Stomach (tissue), 9 donors: ENCODE results near the gene SRCIN1. TPM values are rescaled to one million over a fixed set of nuclear protein-coding genes. Genes with fewer than 3 reads are reported as not detected.
"Not testable (repeated sequence)": the region's sequence is repeated elsewhere in the genome, so short reads cannot be mapped to it uniquely, and the experiment has no call there.

Experiments used
- DNase-seq, 2 donors: peaks; one replicate each; pipeline versions ENCODE4 v3.0.0 to v3.0.0-alpha.2; 2013 to 2019
- H3K27ac ChIP-seq, 5 donors: fragments of 200-600 bp in 4 of 5; sonication (generic) in 4 of 5; one replicate each; pipeline ENCODE4 v1.5.1; 2013 to 2019; ENCODE audit warnings: mild to moderate bottlenecking in 1 of 5, moderate library complexity in 1 of 5
- H3K27me3 ChIP-seq, 3 donors: fragments of 200-600 bp; sonication (generic); one replicate each; pipeline ENCODE4 v1.5.1; 2017 to 2019; ENCODE audit warnings: mixed run types in 1 of 3
- H3K36me3 ChIP-seq, 4 donors: fragments of 200-600 bp; sonication (generic); 1 replicate in 3 of 4; 2 replicates in 1 of 4; pipeline ENCODE4 v1.5.1; 2016 to 2019
- H3K4me1 ChIP-seq, 4 donors: fragments of 200-600 bp; sonication (generic); one replicate each; pipeline ENCODE4 v1.5.1; 2016 to 2019
- H3K4me3 ChIP-seq, 4 donors: fragments of 200-600 bp; sonication (generic) in 3 of 4; one replicate each; pipeline ENCODE4 v1.5.1; 2016 to 2019; ENCODE audit warnings: mild to moderate bottlenecking in 1 of 4
- H3K9me3 ChIP-seq, 4 donors: fragments of 200-600 bp; sonication (generic); one replicate each; pipeline ENCODE4 v1.5.1; 2016 to 2019
- CTCF ChIP-seq, 7 experiments: fragments of 450-650 bp in 4 of 7; fragments of 200-600 bp in 3 of 7; sonication (generic) in 3 of 7; IDR thresholded peaks; one replicate each; pipeline ENCODE4 v1.5.1; 2016 to 2019; ENCODE audit warnings: antibody characterized with exemption in 7 of 7, control low read depth in 2 of 7, mild to moderate bottlenecking in 1 of 7
- WGBS, 5 donors: extraction: QIAGEN DNeasy Blood & Tissue Kit in 3 of 5; methylation state at CpG; one replicate each; pipeline versions ENCODE4 v1.1.5 to v1.1.7; 2013 to 2018; 5-methylcytosine and 5-hydroxymethylcytosine counted together
- intact Hi-C: fragments of 100-400 bp; cut with DNase I; formaldehyde crosslinking; loops from one replicate; pipeline ENCODE4 v1.15.1; 2023; ENCODE audit warnings: low total_unique reads
- polyA plus RNA-seq, 3 donors: library from polyadenylated mRNA; stranded (reverse); fragments of 200-250 nt; gene quantifications; one replicate each; pipeline ENCODE4 v1.2.3, GENCODE V29; 2013
- total RNA-seq, 5 donors: library from RNA; depleted of rRNA; stranded (reverse); fragments of >200 nt; gene quantifications; one replicate each; pipeline versions ENCODE4 v1.1.0 to v1.2.3, GENCODE V29; 2014 to 2016
- donor health status: healthy with polysubstance abuse.
- donor health status: Bipolar disorder and iron deficiency.
- donor health status: healthy.

The SRCIN1 gene
- total and polyA plus RNA-seq, 8 donors: 0.29 to 21.9 (median 1.9) TPM

- DNase-seq: peak; percentile 77 to 83
- H3K36me3 ChIP-seq: peaks cover 0 to 53% (median 41%) of the 10 kb centered on the region in 4 donors
- peaks cover 0 to 40% (median 24%) of the 10 kb centered on the region in 4 donors for H3K4me1 ChIP-seq
- WGBS, 5 donors: 40 to 55% (median 51%) methylated on average over 20 to 21 of the region's 21 CpGs
- H3K4me3 ChIP-seq, H3K27me3 ChIP-seq, H3K9me3 ChIP-seq: not testable (repeated sequence)
- intact Hi-C loops: loop anchor here (5.0 kb wide), 1 partner anchor 42 kb away; no protein-coding TSS in a partner anchor
- TF ChIP-seq CTCF (IDR thresholded peaks at IDR 0.05): peak in 5 of 7 experiments; percentile 80 to 93 (median 83)
- H3K27ac ChIP-seq: peak overlapping the region in 4 of 5 donors; percentile 20 to 69 (median 34)
Observed at GRCh38 chr17:38484242-38485145, 121.3 kb downstream of the SRCIN1 start.

DNA sequence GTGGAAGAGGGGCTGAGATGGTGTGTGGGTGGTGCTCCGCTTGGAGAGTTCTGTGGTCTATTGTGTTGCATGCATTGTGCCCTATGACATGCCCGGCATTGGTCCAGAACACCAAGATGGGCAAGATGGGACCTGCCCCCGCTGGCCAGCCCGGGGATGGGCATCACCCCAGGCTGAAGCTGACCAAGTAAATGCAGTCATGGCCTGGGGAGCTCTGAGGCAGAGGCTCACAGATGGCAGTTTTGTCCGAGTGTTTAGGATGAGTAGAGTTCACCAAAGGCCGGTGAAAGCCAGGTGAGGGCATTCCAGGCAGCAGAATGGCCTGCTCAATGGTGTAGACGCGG lies 123.1 kb downstream of the SRCIN1 start:
- WGBS, 5 donors: 74 to 88% (median 80%) methylated on average over 7 to 8 of the region's 8 CpGs
- not testable (repeated sequence) for DNase-seq, H3K4me3 ChIP-seq, H3K27me3 ChIP-seq, H3K9me3 ChIP-seq
- peak overlapping the region in 1 of 5 donors; percentile 69 for H3K27ac ChIP-seq
- H3K36me3 ChIP-seq: peaks cover 0 to 59% (median 50%) of the 10 kb centered on the region in 4 donors
- intact Hi-C loops: loop anchor here (5.0 kb wide), 1 partner anchor 40 kb away; no protein-coding TSS in a partner anchor
- H3K4me1 ChIP-seq: peaks cover 0 to 40% (median 24%) of the 10 kb centered on the region in 4 donors

DNA sequence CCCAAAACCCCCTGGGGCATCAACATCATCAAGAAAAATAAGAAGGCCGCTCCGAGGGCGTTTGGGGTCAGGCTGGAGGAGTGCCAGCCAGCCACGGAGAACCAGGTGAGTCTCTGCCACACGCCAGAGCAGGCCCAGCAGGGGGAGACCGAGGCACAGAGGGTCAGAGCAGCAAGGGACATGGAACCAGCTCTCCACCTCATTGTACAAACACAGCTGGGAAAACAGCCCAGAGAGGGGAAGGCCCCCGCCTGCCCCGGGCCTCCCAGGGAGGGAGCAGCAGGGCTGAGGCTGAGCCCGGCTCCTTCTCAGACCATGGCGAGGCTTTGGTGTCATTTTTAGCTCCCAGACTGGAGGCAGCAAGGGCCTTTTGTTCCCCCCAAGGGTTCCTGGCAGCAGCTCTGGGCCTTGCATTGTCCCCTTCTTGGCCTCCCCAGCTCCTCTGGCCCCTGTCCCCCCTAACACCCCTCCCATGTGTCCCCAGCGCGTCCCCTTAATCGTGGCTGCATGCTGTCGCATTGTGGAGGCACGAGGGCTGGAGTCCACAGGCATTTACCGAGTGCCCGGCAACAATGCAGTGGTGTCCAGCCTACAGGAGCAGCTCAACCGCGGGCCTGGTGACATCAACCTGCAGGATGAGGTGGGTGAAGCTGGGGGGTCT lies 123.6 kb downstream of the SRCIN1 start:
- H3K4me3 ChIP-seq, H3K27me3 ChIP-seq, H3K9me3 ChIP-seq: not testable (repeated sequence)
- Histone ChIP-seq H3K27ac (peak overlapping the region in 1 of 5 donors; percentile 8), H3K4me1 (peaks cover 0 to 40% (median 24%) of the 10 kb centered on the region in 4 donors), H3K36me3 (peaks cover 0 to 64% (median 51%) of the 10 kb centered on the region in 4 donors)
- 46 to 58% (median 55%) methylated on average over 3 to 19 of the region's 19 CpGs for WGBS, 5 donors
- intact Hi-C loops: loop anchor here (5.0 kb wide), 1 partner anchor 40 kb away; no protein-coding TSS in a partner anchor
- DNase-seq: peak; percentile 64 to 74

Other genes starting within 250 kb of the SRCIN1 start
- gene ARHGAP23, start 177.5 kb downstream of the SRCIN1 start, total RNA-seq: 10 to 100 TPM; 23.9 to 55.5 (median 30.1) TPM
- gene ARHGAP23, start 177.5 kb downstream of the SRCIN1 start, polyA plus RNA-seq: 10 to 100 TPM in 1 of 3 donors, 1 to 10 TPM in 2; 4.0 to 18.8 (median 6.6) TPM
- under 1 TPM in 4 of 5 donors, not detected in 1; under 0.01 to 0.72 (median 0.57) TPM for gene EPOP, start 69.0 kb upstream of the SRCIN1 start, total RNA-seq
- 1 to 10 TPM in 2 of 3 donors, under 1 TPM in 1; 0.61 to 1.5 (median 1.1) TPM for gene EPOP, start 69.0 kb upstream of the SRCIN1 start, polyA plus RNA-seq
- gene MLLT6, start 99.3 kb upstream of the SRCIN1 start, total RNA-seq: 100 to 1,000 TPM in 2 of 5 donors, 10 to 100 TPM in 3; 33.4 to 312 (median 81.7) TPM
- 10 to 100 TPM; 26.0 to 36.0 (median 30.8) TPM for gene MLLT6, start 99.3 kb upstream of the SRCIN1 start, polyA plus RNA-seq
- 10 to 100 TPM in 2 of 5 donors, 1 to 10 TPM in 3; 4.0 to 56.5 (median 7.0) TPM for gene CISD3, start 124.4 kb upstream of the SRCIN1 start, total RNA-seq
- 10 to 100 TPM; 63.4 to 79.9 (median 76.5) TPM for gene CISD3, start 124.4 kb upstream of the SRCIN1 start, polyA plus RNA-seq
- 10 to 100 TPM in 2 of 5 donors, 1 to 10 TPM in 3; 5.8 to 31.9 (median 6.8) TPM for gene PCGF2, start 142.4 kb upstream of the SRCIN1 start, total RNA-seq
- gene PCGF2, start 142.4 kb upstream of the SRCIN1 start, polyA plus RNA-seq: 10 to 100 TPM; 34.3 to 62.8 (median 44.1) TPM
- 100 to 1,000 TPM in 4 of 5 donors, 10 to 100 TPM in 1; 29.0 to 265 (median 133) TPM for gene PSMB3, start 146.8 kb upstream of the SRCIN1 start, total RNA-seq
- gene PSMB3, start 146.8 kb upstream of the SRCIN1 start, polyA plus RNA-seq: 100 to 1,000 TPM; 212 to 281 (median 252) TPM
- 10 to 100 TPM; 23.1 to 99.2 (median 24.3) TPM for gene PIP4K2B, start 193.6 kb upstream of the SRCIN1 start, total RNA-seq
- 10 to 100 TPM in 2 of 3 donors, 1 to 10 TPM in 1; 9.9 to 13.6 (median 11.8) TPM for gene PIP4K2B, start 193.6 kb upstream of the SRCIN1 start, polyA plus RNA-seq
- 100 to 1,000 TPM in 1 of 5 donors, 10 to 100 TPM in 4; 19.6 to 146 (median 48.7) TPM for gene CWC25, start 219.4 kb upstream of the SRCIN1 start, total RNA-seq
- 10 to 100 TPM in 2 of 3 donors, 1 to 10 TPM in 1; 5.9 to 38.8 (median 17.1) TPM for gene CWC25, start 219.4 kb upstream of the SRCIN1 start, polyA plus RNA-seq
- 1,000 to 10,000 TPM in 1 of 5 donors, 100 to 1,000 TPM in 3, 10 to 100 TPM in 1; 89.8 to 1,949 (median 982) TPM for gene RPL23, start 247.8 kb upstream of the SRCIN1 start, total RNA-seq
- 1,000 to 10,000 TPM; 3,318 to 3,359 (median 3,354) TPM for gene RPL23, start 247.8 kb upstream of the SRCIN1 start, polyA plus RNA-seq